Mesenchymal stem cell (in vitro differentiated cells and primary cell): Measurements from ENCODE around the gene STK11.

Source experiments
- DNase-seq: peaks from one replicate; pipeline ENCODE4 v3.0.0-alpha.2; 2013
- H2AFZ ChIP-seq: one replicate; pipeline ENCODE4 v1.6.1; 2013; ENCODE audit warnings: low read depth, mild to moderate bottlenecking, control low read depth, inconsistent platforms, low read length, moderate library complexity
- H2AK5ac ChIP-seq: 2 replicates; pipeline ENCODE4 v1.6.1; 2013; ENCODE audit warnings: low read length, moderate library complexity, mild to moderate bottlenecking, inconsistent platforms; ENCODE audit not compliant: severe bottlenecking
- H2BK120ac ChIP-seq: one replicate; pipeline ENCODE4 v1.6.1; 2013; ENCODE audit warnings: low read depth, mild to moderate bottlenecking, inconsistent platforms, low read length, moderate library complexity
- H2BK12ac ChIP-seq, 2 experiments: one replicate each; pipeline ENCODE4 v1.6.1; 2013; ENCODE audit warnings: inconsistent platforms in 2 of 2, low read length in 2 of 2, mild to moderate bottlenecking in 2 of 2, moderate library complexity in 2 of 2, control low read depth in 1 of 2
- H2BK15ac ChIP-seq: one replicate; pipeline ENCODE4 v1.6.1; 2013; ENCODE audit warnings: mild to moderate bottlenecking, low read depth, inconsistent platforms; ENCODE audit not compliant: poor library complexity, severe bottlenecking
- H2BK5ac ChIP-seq: 2 replicates; pipeline ENCODE4 v1.6.1; 2013; ENCODE audit warnings: low read depth, mild to moderate bottlenecking, low read length, control low read depth, inconsistent platforms; ENCODE audit not compliant: poor library complexity, severe bottlenecking
- H3K14ac ChIP-seq, 2 experiments: one replicate each; pipeline ENCODE4 v1.6.1; 2013; ENCODE audit warnings: inconsistent platforms in 2 of 2, low read length in 2 of 2, control low read depth in 1 of 2, mild to moderate bottlenecking in 1 of 2, moderate library complexity in 1 of 2
- H3K18ac ChIP-seq, 2 experiments: one replicate each; pipeline ENCODE4 v1.6.1; 2013; ENCODE audit warnings: inconsistent platforms in 2 of 2, low read length in 2 of 2, control low read depth in 1 of 2, low read depth in 1 of 2, mild to moderate bottlenecking in 1 of 2
- H3K23ac ChIP-seq, 2 experiments: one replicate each; pipeline ENCODE4 v1.6.1; 2013; ENCODE audit warnings: inconsistent platforms in 2 of 2, low read length in 2 of 2, mild to moderate bottlenecking in 2 of 2, moderate library complexity in 2 of 2, control low read depth in 1 of 2
- H3K27ac ChIP-seq: 2 replicates; pipeline ENCODE4 v1.5.1; 2013; ENCODE audit warnings: mild to moderate bottlenecking, moderate library complexity, low read length, control low read depth, inconsistent platforms; ENCODE audit not compliant: poor library complexity, severe bottlenecking
- H3K27me3 ChIP-seq, 2 experiments: 2 replicates each; pipeline versions ENCODE4 v1.6.1 to v1.7.0; 2013; ENCODE audit warnings: low read length in 2 of 2, mild to moderate bottlenecking in 2 of 2, moderate library complexity in 2 of 2, control low read depth in 1 of 2, inconsistent platforms in 1 of 2; ENCODE audit not compliant: control insufficient read depth in 1 of 2, insufficient read depth in 1 of 2
- H3K36me3 ChIP-seq, 2 experiments: 2 replicates each; pipeline versions ENCODE4 v1.6.1 to v1.7.0; 2013; ENCODE audit warnings: low read length in 2 of 2, control low read depth in 1 of 2, inconsistent platforms in 1 of 2, low read depth in 1 of 2, mild to moderate bottlenecking in 1 of 2; ENCODE audit not compliant: insufficient read depth in 2 of 2, control insufficient read depth in 1 of 2
- H3K4ac ChIP-seq, 2 experiments: one replicate each; pipeline ENCODE4 v1.6.1; 2013; ENCODE audit warnings: inconsistent platforms in 2 of 2, low read length in 2 of 2, mild to moderate bottlenecking in 2 of 2, moderate library complexity in 2 of 2, control low read depth in 1 of 2, low read depth in 1 of 2
- H3K4me1 ChIP-seq: 2 replicates; pipeline ENCODE4 v1.6.1; 2013; ENCODE audit warnings: low read depth, low read length, control low read depth; ENCODE audit not compliant: control insufficient read depth, insufficient read depth
- H3K4me2 ChIP-seq: 2 replicates; pipeline ENCODE4 v1.6.1; 2013; ENCODE audit warnings: low read length, mild to moderate bottlenecking, inconsistent platforms; ENCODE audit not compliant: poor library complexity, severe bottlenecking
- H3K4me3 ChIP-seq, 2 experiments: 2 replicates each; pipeline versions ENCODE4 v1.5.1 to v1.7.0; 2013; ENCODE audit warnings: low read length in 2 of 2, mild to moderate bottlenecking in 2 of 2, control low read depth in 1 of 2, low read depth in 1 of 2; ENCODE audit not compliant: insufficient read depth in 1 of 2
- H3K79me1 ChIP-seq: replicated peaks from 2 replicates; pipeline ENCODE4 v1.6.1; 2013; ENCODE audit warnings: mild to moderate bottlenecking, control low read depth, low read length, inconsistent platforms; ENCODE audit not compliant: poor library complexity, severe bottlenecking
- H3K9ac ChIP-seq: 2 replicates; pipeline ENCODE4 v1.7.0; 2013; ENCODE audit warnings: mild to moderate bottlenecking, low read length, moderate library complexity
- H3K9me3 ChIP-seq: 2 replicates; pipeline ENCODE4 v1.7.0; 2013; ENCODE audit warnings: mild to moderate bottlenecking, low read length; ENCODE audit not compliant: control insufficient read depth
- H4K8ac ChIP-seq: one replicate; pipeline ENCODE4 v1.6.1; 2013; ENCODE audit warnings: inconsistent platforms, mild to moderate bottlenecking, low read length, moderate library complexity
- H4K91ac ChIP-seq: one replicate; pipeline ENCODE4 v1.6.1; 2013; ENCODE audit warnings: mild to moderate bottlenecking, low read length, inconsistent platforms
- WGBS: methylation state at CpG from one replicate; pipeline ENCODE4 v1.1.7; 2013; ENCODE audit warnings: mixed read lengths; 5-methylcytosine and 5-hydroxymethylcytosine counted together

STK11 gene

DNA sequence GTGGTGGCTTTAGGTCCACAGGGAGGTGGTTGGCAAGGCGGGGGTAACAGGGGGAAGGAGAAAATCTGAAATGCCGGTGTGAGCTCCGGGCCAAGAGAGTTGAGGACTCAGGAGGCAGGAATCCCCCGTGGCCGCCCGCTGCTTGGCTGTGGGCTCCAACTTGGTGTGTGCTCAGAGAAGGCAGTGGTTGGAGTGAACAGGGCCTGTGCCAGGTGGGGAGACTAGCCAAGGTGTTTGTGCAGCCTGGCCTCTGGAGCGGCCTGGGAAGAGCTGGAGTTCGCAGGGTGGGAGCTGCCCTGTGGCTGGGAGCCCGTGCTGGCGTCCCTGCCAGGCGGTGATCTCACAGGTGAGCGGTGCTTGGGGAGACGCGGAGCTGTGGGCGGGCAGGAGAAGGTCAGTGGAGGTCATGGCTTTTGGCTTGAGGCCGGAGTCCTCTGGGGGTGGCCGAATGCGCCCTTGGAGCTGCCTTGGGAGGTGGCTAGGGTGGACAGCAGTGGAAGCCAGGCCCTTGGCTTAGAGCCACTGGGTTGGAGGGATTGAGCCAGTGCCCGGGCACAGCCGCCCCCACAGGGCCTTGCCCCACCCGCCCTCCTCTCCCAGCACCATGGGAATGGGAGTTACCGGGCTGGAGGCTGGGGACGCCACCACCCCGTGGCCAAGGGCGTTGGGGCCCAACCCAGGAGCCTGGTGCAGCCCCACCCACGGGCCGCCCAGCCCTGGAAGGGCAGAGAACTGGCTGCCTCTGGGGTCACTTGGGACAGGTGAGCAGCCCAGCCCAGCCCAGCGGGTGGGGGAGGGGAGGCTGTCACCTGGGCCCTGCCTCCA is 56.4 kb downstream of the STK11 start:
- H4K91ac ChIP-seq = peak overlapping the region; percentile 99
- H3K9me3 ChIP-seq = no peaks in the 10 kb centered on the region
- peaks cover 4% of the 10 kb centered on the region for H3K79me1 ChIP-seq
- no peaks in the 10 kb centered on the region for H3K27me3 ChIP-seq
- H2BK120ac ChIP-seq = peak overlapping the region; percentile 97
- WGBS = 47% methylated on average over 26 of the region's 28 CpGs
- peak overlapping the region; percentile 63 for H4K8ac ChIP-seq
- H2BK15ac ChIP-seq = peak overlapping the region; percentile 83
- H2AK5ac ChIP-seq = peak overlapping the region; percentile 55
- H3K18ac ChIP-seq = peak overlapping the region; percentile 98 to 99
- peak; percentile 54 for DNase-seq
- H2BK5ac ChIP-seq = peak overlapping the region; percentile 94
- peak overlapping the region; percentile 90 to 97 for H3K4ac ChIP-seq
- peak overlapping the region in 1 of 2 experiments; percentile 45 for H3K14ac ChIP-seq
- H3K4me1 ChIP-seq = peaks cover 79% of the 10 kb centered on the region
- peak overlapping the region in 1 of 2 experiments; percentile 66 for H3K23ac ChIP-seq
- H2BK12ac ChIP-seq = peak overlapping the region; percentile 88 to 90
- peak overlapping the region; percentile 91 for H3K9ac ChIP-seq
- peak overlapping the region; percentile 94 for H3K4me2 ChIP-seq
- H2AFZ ChIP-seq = no peak overlapping the region
- peaks cover 15 to 35% of the 10 kb centered on the region in 2 experiments for H3K36me3 ChIP-seq
- H3K27ac ChIP-seq = peak overlapping the region; percentile 78
- H3K4me3 ChIP-seq = peak overlapping the region; percentile 67 to 80

DNA sequence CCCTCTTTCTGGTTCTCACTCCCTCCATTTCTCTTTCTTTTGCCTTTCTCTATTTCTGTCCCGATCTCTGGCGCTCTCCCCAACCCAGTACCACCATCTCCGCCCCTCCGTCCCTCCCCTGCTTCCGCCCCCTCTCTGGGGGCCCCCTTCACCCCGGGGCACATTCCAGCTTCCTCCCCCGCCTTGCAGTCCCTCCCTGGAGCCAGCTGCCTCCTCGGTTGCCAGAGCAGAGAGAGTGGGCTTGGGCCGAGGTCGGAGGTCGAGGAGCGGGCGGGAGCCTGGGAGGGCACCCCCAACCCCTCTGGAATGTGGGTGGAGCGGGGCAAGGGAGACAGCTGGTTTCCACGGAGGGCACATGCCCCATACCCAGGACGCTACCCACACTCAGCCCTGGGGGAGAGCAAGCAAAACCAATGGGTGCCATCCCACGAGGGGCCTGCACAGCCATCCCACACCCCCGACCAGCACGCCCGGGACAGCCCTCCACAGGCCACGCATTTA is 57.1 kb downstream of the STK11 start:
- H4K91ac ChIP-seq = peak overlapping the region; percentile 99
- no peaks in the 10 kb centered on the region for H3K9me3 ChIP-seq
- peak overlapping the region in 1 of 2 experiments; percentile 93 for H3K14ac ChIP-seq
- no peak for DNase-seq
- H2BK12ac ChIP-seq = peak overlapping the region; percentile 69 to 88
- peaks cover 80% of the 10 kb centered on the region for H3K4me1 ChIP-seq
- peak overlapping the region; percentile 94 for H3K4me2 ChIP-seq
- peak overlapping the region; percentile 48 for H2BK5ac ChIP-seq
- peak overlapping the region; percentile 97 for H2BK120ac ChIP-seq
- H3K23ac ChIP-seq = peak overlapping the region in 1 of 2 experiments; percentile 51
- H3K27me3 ChIP-seq = no peaks in the 10 kb centered on the region
- no peak overlapping the region for H2AFZ ChIP-seq
- peak overlapping the region in 1 of 2 experiments; percentile 97 for H3K4ac ChIP-seq
- peak overlapping the region; percentile 78 for H4K8ac ChIP-seq
- H2BK15ac ChIP-seq = peak overlapping the region; percentile 99
- peaks cover 7% of the 10 kb centered on the region for H3K79me1 ChIP-seq
- H3K18ac ChIP-seq = peak overlapping the region; percentile 40 to 99
- H2AK5ac ChIP-seq = peak overlapping the region; percentile 91
- peaks cover 9 to 28% of the 10 kb centered on the region in 2 experiments for H3K36me3 ChIP-seq
- peak overlapping the region; percentile 78 for H3K27ac ChIP-seq
- peak overlapping the region in 1 of 2 experiments; percentile 35 for H3K4me3 ChIP-seq
- H3K9ac ChIP-seq = peak overlapping the region; percentile 91
- 40% methylated on average over 20 of the region's 21 CpGs for whole genome bisulfite sequencing

DNA sequence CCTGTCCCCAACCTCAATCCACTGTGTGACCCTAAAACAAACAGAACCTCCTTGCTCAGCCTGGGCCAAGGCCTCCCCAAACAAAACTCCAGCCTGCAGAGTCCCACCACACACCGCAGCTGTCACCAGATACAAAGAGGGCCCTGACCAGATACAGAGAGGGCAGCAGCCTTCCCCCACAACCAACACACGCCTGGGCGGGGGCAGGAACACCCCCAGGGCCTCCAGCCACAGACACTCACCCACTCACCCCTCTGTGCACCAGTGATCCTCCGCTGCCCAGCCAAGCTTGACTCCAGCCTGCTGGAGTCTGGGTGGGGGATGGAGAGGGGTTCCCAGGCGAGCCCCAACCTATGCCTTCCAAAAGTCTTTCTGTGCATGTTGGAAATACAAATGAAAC is 57.6 kb downstream of the STK11 start:
- Histone ChIP-seq H3K23ac (no peak overlapping the region), H4K8ac (no peak overlapping the region), H3K4me3 (no peak overlapping the region), H2AFZ (no peak overlapping the region), H2BK5ac (peak overlapping the region; percentile 48), H3K9ac (no peak overlapping the region), H3K79me1 (peaks cover 8% of the 10 kb centered on the region), H3K4ac (peak overlapping the region in 1 of 2 experiments; percentile 84), H2BK120ac (peak overlapping the region; percentile 21), H3K36me3 (peaks cover 3 to 23% of the 10 kb centered on the region in 2 experiments), H3K27ac (peak overlapping the region; percentile 78), H3K18ac (peak overlapping the region; percentile 40 to 99), H2AK5ac (peak overlapping the region; percentile 59), H3K27me3 (no peaks in the 10 kb centered on the region), H2BK12ac (peak overlapping the region; percentile 88 to 97), H3K4me2 (peak overlapping the region; percentile 47), H3K9me3 (no peaks in the 10 kb centered on the region), H3K4me1 (peaks cover 80% of the 10 kb centered on the region), H2BK15ac (no peak overlapping the region), H3K14ac (no peak overlapping the region), H4K91ac (peak overlapping the region; percentile 95)
- 74% methylated on average over 3 of the region's 5 CpGs for WGBS
- no peak for DNase-seq
